Measurements from ENCODE around the gene EVC2.

Gene EVC2

DNA sequence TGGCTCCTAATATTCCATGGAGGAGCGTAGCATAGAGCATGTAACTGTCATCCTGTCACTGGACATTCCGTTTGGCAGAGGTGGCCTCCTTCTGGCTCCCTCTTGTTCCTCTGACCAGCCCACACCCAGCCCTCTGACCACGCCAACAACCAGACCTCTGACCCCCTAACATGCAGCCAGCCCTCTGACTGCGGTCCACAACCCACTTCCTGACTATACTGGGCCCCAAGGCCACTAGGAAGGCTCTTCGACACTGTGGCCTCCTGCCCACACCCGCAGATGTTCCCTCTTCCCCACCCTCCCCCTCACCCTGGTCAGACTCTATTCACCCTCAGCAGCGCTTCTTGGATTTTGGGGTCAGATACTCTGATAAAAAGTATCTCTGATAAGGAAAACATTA is 141.4 kb downstream of the EVC2 start:
- DNase-seq (ENCODE audit: low spot score) = no peak

DNA sequence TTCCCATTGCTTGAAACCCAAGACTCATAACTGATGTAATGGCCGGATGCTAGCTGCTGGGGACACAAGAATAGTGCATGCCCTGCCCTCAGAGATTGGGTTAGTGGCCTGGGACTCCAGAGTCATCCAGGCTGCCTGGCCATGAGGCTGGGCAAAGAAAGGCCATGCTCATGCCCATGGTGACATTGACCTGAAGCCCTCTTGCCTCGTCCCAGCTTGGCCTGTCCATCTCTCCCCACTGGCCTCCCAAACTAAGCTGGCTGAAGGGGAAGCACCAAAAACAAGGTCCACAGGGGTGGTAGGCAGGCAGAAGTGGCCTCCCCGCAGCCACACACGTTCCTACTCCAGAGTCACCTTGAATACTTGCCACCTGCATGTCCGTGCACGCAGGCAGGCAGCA is 141.8 kb downstream of the EVC2 start:
- no peak for DNase-seq (ENCODE audit: low spot score)

DNA sequence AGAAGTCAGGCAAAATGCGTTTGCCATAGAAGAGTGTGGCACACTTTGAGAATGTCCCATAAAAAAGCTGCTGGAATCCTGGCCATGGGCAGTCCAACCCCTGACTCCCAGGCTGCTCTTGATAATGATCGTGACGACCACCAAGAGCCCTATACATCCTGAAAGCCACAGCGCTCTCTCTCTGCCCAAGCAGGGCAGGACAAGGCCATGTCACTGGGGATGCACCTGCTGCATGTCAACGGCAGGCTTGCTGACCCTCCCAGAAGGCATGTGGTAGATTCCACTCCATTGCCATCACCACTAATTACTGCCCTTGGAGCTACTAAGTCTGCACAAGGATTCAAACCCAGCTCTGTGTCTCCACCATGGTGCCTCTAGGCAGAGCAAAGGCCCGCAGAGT is 144.5 kb downstream of the EVC2 start:
- no peak for DNase-seq (ENCODE audit: low spot score)

DNA sequence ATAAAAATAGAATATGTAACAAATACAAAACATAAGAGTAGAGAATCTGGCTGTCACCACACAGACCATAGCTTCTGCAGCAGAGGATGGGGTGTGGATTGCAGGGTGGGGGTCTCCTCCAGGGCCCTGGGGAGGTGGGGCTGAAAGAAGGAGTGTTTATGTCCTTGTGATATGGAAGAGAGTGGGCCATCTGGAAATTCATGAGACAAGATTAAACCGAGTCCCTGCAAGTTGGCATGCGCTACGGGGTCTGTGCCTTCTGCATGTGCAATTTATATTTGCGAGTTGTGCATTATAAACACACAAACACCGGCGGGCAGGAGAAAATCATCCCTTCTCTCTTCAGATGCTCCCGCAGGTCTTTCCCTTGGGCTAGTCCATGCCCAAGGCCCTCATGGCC is 145.9 kb downstream of the EVC2 start:
- DNase-seq (ENCODE audit: low spot score) = no peak

DNA sequence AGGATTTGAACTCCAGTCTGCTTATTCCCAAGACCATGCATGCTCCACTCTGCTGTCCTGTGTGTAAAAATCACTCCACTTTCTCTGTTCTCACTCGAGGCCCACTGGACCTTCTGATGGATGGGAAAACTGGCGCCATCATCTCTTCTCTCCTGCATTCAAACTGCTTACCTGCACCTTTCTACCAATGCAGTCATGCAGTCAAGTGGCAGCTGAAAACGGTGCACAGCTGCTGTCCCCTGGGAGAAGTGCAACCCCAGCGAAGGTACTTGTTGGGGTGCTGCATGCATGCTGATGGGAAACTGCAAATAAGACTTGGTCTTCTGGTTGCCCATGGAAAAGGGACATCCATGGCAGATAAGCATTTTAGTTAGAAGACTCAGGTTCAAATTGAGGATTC is 147.1 kb downstream of the EVC2 start:
- DNase-seq (ENCODE audit: low spot score) = no peak

DNA sequence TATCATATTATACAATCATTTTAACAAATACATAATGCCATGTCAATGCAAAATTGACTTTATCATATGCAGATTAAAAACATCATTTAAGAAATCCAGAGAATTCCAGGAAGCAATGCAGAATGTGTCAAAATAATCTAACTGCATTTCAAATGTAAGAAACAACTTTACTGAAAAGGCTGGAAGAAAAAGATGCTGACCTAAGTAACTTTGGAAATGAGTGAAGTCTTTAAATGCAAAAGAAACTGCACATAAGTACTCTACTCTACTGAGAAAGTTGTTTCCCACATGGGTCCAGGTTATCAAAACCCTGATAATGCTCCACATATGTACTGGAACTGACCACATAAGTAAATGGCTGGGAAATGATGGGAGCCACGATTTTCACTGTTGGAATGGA is 149.9 kb downstream of the EVC2 start:
- DNase-seq (ENCODE audit: low spot score) = no peak

DNA sequence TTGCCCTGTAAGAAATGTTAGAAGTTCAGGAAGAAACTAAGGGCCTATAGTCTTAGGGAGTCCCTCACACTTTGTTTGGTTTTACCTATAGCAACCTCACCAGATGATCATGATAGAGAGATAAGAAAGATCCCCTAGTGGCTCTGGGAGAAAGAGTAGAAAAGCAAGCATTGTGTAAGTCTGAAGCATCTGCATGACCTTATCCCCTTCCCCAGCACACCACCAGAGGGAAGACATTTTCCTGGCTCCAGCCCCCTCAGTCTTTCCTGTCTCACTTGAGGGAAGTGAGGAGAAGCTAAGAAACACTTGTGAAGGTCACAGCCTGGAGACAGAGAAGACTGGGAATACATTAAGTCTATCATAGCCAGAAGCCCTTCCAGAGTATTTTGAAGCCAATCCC is 154.0 kb downstream of the EVC2 start:
- DNase-seq (ENCODE audit: low spot score) = no peak

DNA sequence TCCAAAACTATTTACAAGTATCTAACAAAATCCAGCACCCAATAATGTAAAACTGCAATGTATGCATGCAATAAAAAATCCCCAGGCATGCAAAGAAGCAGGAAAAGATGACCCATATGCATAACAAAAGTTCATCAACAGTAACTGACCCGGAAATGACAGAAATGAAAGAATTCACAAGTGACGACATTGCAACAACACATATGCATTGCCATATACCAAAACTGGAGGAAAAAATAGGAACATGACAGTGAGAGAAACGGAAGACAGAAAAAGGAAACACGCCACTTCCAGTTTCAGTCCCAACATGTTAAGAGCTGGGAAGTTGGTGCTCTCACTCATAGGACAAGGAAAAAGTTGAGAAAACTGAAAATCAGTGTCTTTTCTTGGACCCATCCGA is 154.6 kb downstream of the EVC2 start:
- DNase-seq (ENCODE audit: low spot score) = no peak

DNA sequence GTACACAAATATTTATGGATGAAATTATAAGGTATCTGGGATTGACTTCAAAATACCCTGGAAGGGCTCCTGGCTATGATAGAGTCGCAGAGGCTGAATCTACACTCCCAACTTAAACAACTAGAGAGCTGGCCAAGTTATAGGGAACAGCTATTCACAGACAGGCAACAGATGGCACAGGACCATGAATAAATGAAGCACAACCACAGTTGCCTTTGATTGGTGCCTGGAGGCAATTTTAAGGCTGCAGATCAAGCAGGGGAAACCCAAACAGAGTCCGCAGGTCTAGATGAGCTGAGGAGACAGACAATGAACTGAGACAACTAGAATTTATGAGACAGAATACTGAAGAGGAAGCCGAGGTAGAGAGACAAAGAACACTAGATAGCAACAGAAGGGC is 155.9 kb downstream of the EVC2 start:
- DNase-seq (ENCODE audit: low spot score) = no peak

DNA sequence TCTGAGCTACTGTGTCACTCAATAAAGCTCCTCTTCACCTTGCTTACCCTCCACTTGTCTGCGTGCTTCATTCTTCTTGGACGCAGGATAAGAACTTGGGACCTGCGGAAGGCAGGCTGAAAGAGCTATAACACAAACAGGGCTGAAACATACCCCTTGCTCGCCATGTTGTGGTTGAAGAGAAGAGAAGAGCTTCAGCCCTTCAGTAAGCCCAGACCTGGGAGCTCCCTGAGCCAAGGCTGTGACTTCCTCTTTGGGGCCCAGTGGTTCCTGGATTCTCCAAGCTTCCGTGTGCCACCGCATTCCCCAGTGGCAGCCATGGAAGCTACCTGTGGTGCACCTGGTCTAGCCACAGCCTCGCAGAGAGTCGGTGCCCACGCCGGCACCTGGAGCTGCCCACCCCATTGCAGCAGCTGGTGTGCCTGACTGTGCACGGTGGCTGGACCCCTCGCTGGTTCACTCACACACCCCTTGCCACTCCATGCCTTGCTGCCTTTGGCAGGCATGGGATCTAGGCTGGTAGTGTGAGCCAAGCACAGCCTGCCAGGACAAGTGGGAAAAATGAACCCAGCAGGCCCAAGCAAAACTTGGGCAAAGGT is 160.6 kb downstream of the EVC2 start:
- DNase-seq (ENCODE audit: low spot score) = no peak

DNA sequence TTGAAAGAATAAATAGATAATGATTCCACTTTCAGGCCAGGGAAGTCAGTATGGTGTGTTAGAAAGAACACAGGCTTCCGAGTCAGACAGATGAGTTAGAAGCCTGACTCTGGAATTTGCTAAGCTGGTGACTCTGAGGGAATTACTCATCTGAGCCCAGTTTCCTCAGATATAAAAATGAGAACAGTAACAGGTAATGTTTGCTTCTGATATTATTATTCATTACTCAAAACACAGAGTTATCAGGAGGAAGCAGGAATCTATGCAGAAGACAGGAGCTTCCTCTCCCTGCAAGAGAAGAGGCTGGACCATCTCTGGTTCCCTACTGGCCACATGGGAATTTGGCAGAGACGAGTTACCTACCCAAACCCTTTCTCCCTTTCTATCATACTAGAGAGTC is 163.1 kb downstream of the EVC2 start:
- no peak for DNase-seq (ENCODE audit: low spot score)

DNA sequence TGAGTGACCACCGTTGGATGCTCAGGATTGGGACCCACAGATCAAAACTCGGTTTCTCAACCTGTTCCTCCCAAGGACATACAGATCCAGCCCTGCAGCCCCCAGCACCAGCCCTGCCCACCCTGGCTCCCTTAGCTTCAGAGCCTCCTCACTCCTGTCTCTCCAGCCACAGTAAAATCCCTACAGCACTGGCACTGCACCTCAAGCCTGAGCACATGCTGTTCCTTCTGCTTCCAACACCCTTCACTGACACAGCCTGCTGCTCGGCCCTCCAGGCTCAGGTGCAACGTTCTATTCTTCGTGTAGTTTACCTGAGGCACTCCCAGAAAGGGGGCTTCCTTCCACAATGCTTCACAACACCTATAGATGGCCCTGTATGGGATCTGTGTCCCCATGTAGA is 163.6 kb downstream of the EVC2 start:
- no peak for DNase-seq (ENCODE audit: low spot score)

DNA sequence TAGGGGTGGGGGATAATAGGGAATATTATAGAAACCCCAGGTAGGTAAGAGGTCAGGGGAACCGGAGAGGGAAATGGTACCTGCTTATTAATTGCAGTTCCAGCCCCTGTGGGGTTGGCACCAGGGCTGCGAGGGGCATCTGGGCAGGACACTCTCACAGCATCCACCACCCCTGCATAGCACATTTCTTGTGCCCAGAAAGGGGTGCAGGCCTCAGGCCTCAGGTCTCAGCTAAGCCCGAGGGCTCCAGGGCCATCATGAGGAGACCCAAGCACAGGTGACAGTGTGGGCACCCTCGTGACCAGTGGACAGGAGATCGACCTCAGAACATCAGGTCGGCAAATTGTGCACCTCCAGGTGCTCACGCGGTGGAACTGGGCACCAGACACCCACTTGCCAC is 164.7 kb downstream of the EVC2 start:
- DNase-seq (ENCODE audit: low spot score) = no peak

DNA sequence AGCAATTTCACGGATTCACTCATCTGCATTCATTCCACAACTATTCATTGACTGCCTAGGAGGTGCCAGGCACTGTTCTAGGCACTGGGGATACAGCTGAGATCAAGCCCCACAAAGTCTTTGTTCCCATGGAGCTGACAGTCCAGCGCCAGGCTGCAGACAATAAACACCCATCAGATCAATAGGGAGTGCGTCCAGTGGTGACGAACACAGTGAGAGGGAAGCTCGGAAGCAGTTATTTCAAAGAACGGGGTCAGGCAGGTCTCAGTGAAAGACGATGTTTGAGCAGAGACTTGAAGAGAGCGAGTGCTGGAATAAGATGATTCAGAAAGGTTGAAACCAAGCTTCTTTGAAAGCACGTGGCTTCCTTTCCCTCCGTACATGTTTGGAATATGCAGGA is 167.2 kb downstream of the EVC2 start:
- no peak for DNase-seq (ENCODE audit: low spot score)

DNA sequence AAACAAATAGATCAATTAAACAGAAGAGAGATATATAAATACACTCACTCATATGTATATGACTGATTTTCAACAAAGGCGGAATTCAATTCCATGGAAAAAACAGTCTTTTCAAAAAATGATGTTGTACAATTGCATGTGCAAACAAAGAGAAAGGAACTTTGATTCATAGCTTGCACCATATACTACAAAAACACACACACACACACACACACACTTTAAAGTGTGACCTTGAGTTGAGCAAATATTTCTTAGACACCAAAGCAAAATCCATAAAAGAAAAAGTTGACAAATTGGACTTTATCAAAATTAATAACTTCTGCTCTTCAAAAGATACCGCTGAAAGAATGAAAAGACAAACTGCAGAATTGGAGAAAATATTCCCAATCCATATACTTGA is 168.8 kb downstream of the EVC2 start:
- no peak for DNase-seq (ENCODE audit: low spot score)

DNA sequence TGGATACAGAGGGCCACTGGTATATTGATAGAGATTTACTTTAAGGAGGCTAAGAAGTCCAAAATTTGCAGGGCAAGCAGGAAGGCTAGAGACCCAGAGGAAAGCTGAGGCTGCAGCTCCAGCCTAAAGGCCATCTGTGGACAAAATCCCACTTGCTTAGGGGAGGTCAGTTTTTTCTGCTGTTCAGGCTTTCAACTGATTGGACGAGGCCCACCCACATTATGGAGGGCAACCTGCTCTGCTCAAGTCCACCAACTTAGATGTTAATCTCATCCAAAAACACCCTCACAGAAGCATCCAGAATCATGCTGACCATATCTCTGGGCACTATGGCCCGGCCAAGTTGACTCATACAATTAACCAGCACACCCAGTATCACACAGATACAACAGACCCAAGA is 176.3 kb downstream of the EVC2 start:
- DNase-seq (ENCODE audit: low spot score) = no peak

DNA sequence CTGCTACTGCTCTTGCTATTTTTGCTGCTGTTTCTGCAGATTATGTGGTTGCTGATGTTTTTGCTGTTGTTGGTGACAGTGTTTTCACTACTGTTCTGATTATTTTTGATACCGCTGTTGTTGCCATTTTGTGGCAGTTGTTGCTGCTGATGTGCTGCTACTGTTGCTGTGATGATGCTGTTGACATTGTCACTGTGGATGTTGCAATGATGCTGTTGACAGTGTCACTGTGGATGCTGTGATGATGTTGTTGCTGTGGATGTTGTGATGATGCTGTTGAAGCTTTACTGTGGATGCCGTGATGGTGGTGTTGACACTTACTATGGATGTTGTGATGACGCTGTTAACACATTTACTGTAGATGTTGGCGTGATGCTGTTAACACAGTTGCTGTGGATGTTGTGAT is 180.3 kb downstream of the EVC2 start:
- no peak for DNase-seq (ENCODE audit: low spot score)

DNA sequence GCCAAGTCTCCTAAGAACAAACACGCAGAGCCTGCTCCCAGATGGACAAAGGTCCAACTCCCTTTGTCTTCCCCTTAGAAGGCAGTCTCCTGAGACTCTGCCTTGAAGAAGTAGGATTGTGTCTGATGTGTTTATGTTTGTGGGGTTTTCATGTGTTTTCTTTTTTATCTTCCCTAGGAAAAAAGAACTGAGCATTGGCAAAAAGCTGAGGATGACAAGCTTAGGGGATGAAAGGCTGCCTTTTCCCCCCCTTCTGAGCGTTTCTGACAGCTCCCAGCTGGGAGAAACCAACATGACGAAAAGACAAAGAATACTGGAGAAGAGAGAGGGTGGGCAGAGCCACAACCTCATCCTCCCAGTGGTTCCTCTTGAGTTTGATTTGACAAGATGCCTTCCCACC is 181.1 kb downstream of the EVC2 start:
- DNase-seq (ENCODE audit: low spot score) = no peak

DNA sequence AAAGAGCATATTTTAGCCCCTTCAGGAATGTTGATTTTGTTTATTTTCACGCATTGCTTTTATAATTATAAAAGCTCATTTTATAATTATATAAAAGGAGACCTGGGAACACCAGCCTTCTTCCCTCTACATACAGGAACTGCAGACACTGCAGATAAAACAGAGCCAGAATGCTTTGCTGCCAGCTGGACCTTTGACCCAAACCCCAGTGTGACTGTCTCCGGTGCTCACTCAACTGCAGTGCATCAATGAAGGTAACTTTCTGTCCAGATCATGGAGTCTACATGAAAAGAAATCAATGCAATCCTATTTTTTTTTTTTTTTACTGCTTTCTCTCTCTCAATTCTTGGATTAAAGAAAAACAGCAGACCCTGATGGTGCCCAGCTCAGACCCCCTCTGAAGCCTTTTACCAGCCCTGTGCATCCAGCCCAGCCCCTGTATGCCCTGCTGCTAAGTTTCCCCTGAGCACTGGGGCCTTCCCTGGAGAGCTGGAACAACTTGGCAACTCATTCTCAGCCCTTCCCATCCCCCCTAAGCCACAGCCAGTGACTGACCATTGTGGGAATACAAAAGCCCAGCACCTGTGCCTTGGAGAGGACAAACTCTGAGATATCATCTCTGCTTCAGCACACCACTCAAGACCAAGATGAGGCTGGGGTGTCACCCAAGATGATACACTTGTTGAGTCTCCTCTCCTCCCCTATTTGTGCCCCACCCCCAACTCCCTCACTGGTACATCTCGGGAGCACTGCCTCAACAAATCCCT is 182.1 kb downstream of the EVC2 start:
- no peak for DNase-seq (ENCODE audit: low spot score)

DNA sequence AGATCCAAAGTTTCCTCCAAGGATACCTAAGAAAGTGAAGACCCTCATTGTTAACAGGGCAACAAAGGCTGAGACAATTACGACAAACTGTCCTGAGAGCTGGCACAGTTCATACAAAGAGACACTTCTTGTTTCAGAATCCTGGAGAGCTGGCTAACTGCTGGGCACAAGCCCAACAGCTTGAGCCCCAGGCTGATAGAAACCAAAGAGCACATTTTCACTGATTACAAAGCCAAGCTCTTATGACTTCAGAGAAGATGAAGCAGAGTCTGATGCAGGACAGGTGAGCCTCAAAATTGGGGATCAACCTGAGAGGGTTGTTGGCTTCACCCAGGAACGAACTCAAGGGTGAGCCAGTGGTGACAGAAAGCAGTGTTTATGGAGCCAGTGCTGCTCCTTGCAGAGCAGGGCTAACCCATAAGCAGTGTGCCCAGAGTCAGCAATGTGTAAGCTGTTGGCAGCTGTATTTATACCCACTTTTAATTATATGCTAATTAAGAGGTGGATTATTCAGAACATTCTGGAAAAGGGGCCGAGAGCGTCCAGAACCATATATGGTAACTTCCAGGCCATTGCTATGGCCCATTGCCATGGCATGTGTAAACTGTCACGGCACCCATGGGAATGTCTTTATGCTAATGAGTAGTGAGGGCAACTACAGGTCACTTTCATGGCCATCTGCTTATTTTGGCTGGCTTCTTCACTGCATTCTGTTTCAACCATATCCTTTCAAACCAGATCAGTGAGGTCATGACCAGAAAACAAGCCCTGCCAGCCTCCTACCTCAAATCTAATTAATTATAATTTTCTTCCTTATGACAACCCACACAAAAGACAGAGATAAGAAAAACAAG is 183.7 kb downstream of the EVC2 start:
- DNase-seq (ENCODE audit: low spot score) = no peak

DNA sequence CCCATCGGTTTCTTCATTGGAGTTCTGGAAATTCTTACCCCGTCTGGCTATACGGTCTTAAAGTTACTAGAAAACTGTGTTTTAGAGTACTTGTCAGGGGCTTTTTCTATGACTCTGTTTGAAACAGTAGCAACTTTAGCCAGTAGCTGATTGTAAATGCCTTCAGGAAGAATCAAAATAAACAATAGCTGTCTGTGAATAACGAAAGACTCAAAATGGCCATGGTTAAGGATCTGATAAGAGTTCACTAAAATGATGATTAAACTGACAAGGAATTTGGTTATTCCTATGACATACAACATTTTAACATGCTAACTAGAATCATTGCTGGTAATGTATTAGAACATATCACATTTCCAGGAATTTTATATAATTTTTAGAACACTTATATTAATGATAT is 191.0 kb downstream of the EVC2 start:
- DNase-seq (ENCODE audit: low spot score) = no peak

DNA sequence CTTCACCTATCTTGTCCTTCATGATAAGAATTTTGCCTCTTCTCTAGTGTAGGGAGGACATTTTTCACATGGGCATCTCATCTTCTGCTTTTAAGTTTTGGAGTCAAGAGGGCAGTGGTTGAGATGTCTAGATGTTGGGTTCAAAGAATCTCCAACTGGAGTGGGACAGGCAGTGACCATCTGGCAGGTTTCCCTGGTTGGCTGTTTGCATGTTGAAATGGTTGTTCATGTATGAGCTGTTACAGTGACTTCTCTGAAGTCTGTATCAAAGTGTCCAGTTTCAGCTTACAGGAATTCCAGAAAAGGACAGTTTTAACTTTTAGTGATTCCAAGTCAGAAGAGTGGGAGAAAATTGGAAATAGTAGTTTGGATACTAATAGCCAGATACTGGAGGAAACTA is 192.7 kb downstream of the EVC2 start:
- DNase-seq (ENCODE audit: low spot score) = no peak
